Measurements from ENCODE around the gene FXN.

Gene FXN

DNA sequence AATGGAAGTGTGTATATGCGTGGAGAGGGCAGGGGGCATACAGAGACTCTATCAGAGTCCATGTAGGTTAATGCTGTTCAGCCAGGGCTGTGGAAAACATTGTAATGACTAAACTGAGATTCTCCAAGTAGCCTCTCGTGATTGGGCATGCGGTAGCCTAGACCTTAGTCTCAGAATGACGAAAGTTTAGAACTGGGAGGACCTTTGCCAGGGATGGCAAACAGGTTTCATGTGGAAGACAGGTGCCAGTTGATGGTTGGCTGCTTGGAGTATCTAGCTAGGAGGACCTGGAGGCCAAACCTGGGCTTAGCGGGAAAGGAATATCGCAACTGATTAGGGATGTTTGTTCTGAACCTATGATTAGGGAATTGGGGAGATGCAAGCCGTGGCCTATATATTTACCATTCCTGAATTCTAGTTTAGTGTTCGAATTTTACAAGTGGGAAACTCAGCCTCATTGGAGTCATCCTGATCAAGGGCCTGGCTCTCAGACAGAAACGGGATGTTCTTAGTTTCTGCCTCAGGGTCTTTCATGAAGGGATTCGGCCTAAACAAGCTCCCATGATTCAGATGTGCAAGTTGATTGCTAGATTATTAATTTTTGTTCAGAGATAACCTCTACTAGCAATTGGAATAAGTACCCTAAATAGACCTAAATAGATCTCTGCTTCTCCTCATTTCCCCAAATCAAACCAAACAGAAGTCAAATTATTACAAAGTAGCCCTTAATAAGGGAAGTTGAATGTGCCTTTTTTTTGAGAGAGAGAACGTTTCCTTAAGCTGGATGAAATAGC, 111.7 kb downstream of the FXN start:
- no peak for DNase-seq

GRCh38 chr9:69149321-69149807, 113.8 kb downstream of the FXN start:
- DNase-seq = no peak
